Peyer's patch (tissue), 4 donors: ENCODE data around the gene NFE2L2. TPM values are rescaled to one million over a fixed set of nuclear protein-coding genes. Genes with fewer than 3 reads are reported as not detected.
A peak's percentile ranks its signal among the peaks of the same experiment; 100 is the strongest.
"Not testable (repeated sequence)": the region's sequence is repeated elsewhere in the genome, so short reads cannot be mapped to it uniquely, and the experiment has no call there.

Source experiments
- DNase-seq, 3 donors: peaks; one replicate each; pipeline ENCODE4 v3.0.0-alpha.2; 2017 to 2019
- H3K27ac ChIP-seq, 4 donors: fragments of 200-600 bp; sonication (generic); one replicate each; pipeline ENCODE4 v1.5.1; 2016 to 2019
- H3K27me3 ChIP-seq, 2 donors: fragments of 200-600 bp; sonication (generic); one replicate each; pipeline ENCODE4 v1.5.1; 2019
- H3K36me3 ChIP-seq, 3 donors: fragments of 200-600 bp; sonication (generic); one replicate each; pipeline ENCODE4 v1.5.1; 2016 to 2019
- H3K4me1 ChIP-seq, 4 donors: fragments of 200-600 bp; sonication (generic); one replicate each; pipeline ENCODE4 v1.5.1; 2016 to 2019
- H3K4me3 ChIP-seq, 4 donors: fragments of 200-600 bp; sonication (generic); 1 replicate in 3 of 4; 2 replicates in 1 of 4; pipeline ENCODE4 v1.5.1; 2016 to 2019; ENCODE audit warnings: mild to moderate bottlenecking in 1 of 4
- H3K9me3 ChIP-seq, 4 donors: fragments of 200-600 bp; sonication (generic); one replicate each; pipeline ENCODE4 v1.5.1; 2016 to 2019; ENCODE audit warnings: mild to moderate bottlenecking in 1 of 4
- CTCF ChIP-seq, 6 experiments: fragments of 450-650 bp in 4 of 6; fragments of 200-600 bp in 2 of 6; sonication (generic) in 1 of 6; IDR thresholded peaks; one replicate each; pipeline ENCODE4 v1.5.1; 2017 to 2019; ENCODE audit warnings: antibody characterized with exemption in 6 of 6, mild to moderate bottlenecking in 3 of 6, moderate library complexity in 1 of 6
- POLR2A ChIP-seq, 2 donors: fragments of 450-650 bp; IDR thresholded peaks; one replicate each; pipeline ENCODE4 v1.5.1; 2017; ENCODE audit warnings: antibody characterized with exemption in 2 of 2, mild to moderate bottlenecking in 2 of 2, moderate library complexity in 2 of 2
- total RNA-seq, 4 donors: library from RNA; depleted of rRNA; stranded (reverse); fragments of >200 nt; gene quantifications; one replicate each; pipeline ENCODE4 v1.1.0, GENCODE V29; 2016

Gene NFE2L2
- total RNA-seq, 4 donors from 2014 or later: 85.3 to 162 (median 108) TPM

GRCh38 chr2:177268901-177269300 lies 4.4 kb upstream of the NFE2L2 start:
- H3K4me1 ChIP-seq: peaks cover 0 to 14% (median 6%) of the 10 kb centered on the region in 4 donors
- DNase-seq: no peak
- H3K27me3 ChIP-seq: no peaks in the 10 kb centered on the region
- H3K36me3 ChIP-seq: no peaks in the 10 kb centered on the region
- no peak overlapping the region for H3K4me3 ChIP-seq
- TF ChIP-seq POLR2A (IDR thresholded peaks at IDR 0.05) (no peak), CTCF (IDR thresholded peaks at IDR 0.05) (no peak)
- H3K27ac ChIP-seq: no peak overlapping the region
- no peaks in the 10 kb centered on the region for H3K9me3 ChIP-seq

- H3K4me3 ChIP-seq: no peak overlapping the region
- H3K4me1 ChIP-seq: peaks cover 0 to 14% (median 6%) of the 10 kb centered on the region in 4 donors
- no peaks in the 10 kb centered on the region for H3K36me3 ChIP-seq
- H3K9me3 ChIP-seq: no peaks in the 10 kb centered on the region
- H3K27me3 ChIP-seq: no peaks in the 10 kb centered on the region
- no peak overlapping the region for H3K27ac ChIP-seq
- DNase-seq: no peak
- TF ChIP-seq CTCF (IDR thresholded peaks at IDR 0.05) (no peak), POLR2A (IDR thresholded peaks at IDR 0.05) (no peak)
Observed at GRCh38 chr2:177268187-177268871, 3.8 kb upstream of the NFE2L2 start.

GRCh38 chr2:177266955-177267354 lies 2.4 kb upstream of the NFE2L2 start:
- H3K27me3 ChIP-seq, H3K4me3 ChIP-seq, H3K36me3 ChIP-seq, DNase-seq, H3K9me3 ChIP-seq: not testable (repeated sequence)
- Histone ChIP-seq H3K4me1 (peaks cover 0 to 14% (median 8%) of the 10 kb centered on the region in 4 donors), H3K27ac (peak overlapping the region in 2 of 4 donors; percentile 22 to 96)

GRCh38 chr2:177265824-177266817 lies 1.6 kb upstream of the NFE2L2 start:
- no peak for DNase-seq
- TF ChIP-seq CTCF (IDR thresholded peaks at IDR 0.05): no peak
- no peak for TF ChIP-seq POLR2A (IDR thresholded peaks at IDR 0.05)
- Histone ChIP-seq H3K27ac (peak overlapping the region; percentile 96 to 100 (median 100)), H3K27me3 (no peaks in the 10 kb centered on the region), H3K9me3 (no peaks in the 10 kb centered on the region), H3K4me1 (peaks cover 0 to 20% (median 11%) of the 10 kb centered on the region in 4 donors), H3K36me3 (no peaks in the 10 kb centered on the region), H3K4me3 (peak overlapping the region in 3 of 4 donors; percentile 75 to 100 (median 100))

GRCh38 chr2:177264209-177264692 lies 276 bp downstream of the NFE2L2 start:
- DNase-seq: no peak
- Histone ChIP-seq H3K4me3 (peak overlapping the region; percentile 75 to 100 (median 97)), H3K36me3 (no peaks in the 10 kb centered on the region), H3K27me3 (no peaks in the 10 kb centered on the region), H3K27ac (peak overlapping the region; percentile 96 to 100 (median 100)), H3K4me1 (peaks cover 0 to 32% (median 11%) of the 10 kb centered on the region in 4 donors), H3K9me3 (no peaks in the 10 kb centered on the region)
- TF ChIP-seq POLR2A (IDR thresholded peaks at IDR 0.05) (no peak), CTCF (IDR thresholded peaks at IDR 0.05) (peak in 1 of 6 experiments; percentile 16)
